Measurements from ENCODE around the gene MAPK9.

The MAPK9 gene

DNA sequence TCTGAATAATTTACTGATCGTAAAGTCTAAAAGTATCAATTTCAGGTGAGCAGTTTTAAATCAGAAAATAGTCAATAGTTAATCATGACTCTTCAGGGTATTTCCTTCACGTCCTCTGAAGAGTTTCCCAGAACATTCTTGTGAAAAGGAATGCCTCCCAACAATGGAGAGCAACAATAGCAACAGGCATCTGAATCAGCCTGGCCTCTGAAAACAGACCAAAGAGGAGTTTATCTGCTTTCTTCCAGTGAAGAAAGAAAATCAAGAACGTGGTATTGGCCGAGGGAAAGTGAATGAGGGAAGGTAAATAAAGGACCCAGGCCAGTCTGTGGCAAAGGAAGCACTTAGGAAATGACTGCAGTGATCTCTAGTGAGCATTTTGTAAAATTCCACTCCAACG, 56.8 kb downstream of the MAPK9 start:
- Histone ChIP-seq H3K27ac (ENCODE audit: low read length) (no peak overlapping the region), H4K20me1 (ENCODE audit: insufficient read depth, low read length) (no peaks in the 10 kb centered on the region), H3K79me2 (ENCODE audit: insufficient read depth, low read length) (no peaks in the 10 kb centered on the region), H3K4me3 (ENCODE audit: low read depth in 1 of 2, low read length in 2 of 2) (no peak overlapping the region), H3K9ac (ENCODE audit: low read depth, low read length) (no peak overlapping the region), H3K27me3 (ENCODE audit: insufficient read depth, low read length, poor library complexity) (no peaks in the 10 kb centered on the region), H2AFZ (ENCODE audit: low read depth, low read length) (no peak overlapping the region), H3K4me2 (ENCODE audit: insufficient read depth, low read length) (no peak overlapping the region), H3K9me3 (ENCODE audit: insufficient read depth, low read length, severe bottlenecking) (no peaks in the 10 kb centered on the region), H3K4me1 (ENCODE audit: insufficient read depth, low read length) (no peaks in the 10 kb centered on the region), H3K36me3 (ENCODE audit: insufficient read depth, low read length) (peaks cover 56% of the 10 kb centered on the region)
- ATAC-seq (ENCODE audit: insufficient read depth, low read depth): no peak
- DNase-seq: no peak
- TF ChIP-seq, protein P1, sequence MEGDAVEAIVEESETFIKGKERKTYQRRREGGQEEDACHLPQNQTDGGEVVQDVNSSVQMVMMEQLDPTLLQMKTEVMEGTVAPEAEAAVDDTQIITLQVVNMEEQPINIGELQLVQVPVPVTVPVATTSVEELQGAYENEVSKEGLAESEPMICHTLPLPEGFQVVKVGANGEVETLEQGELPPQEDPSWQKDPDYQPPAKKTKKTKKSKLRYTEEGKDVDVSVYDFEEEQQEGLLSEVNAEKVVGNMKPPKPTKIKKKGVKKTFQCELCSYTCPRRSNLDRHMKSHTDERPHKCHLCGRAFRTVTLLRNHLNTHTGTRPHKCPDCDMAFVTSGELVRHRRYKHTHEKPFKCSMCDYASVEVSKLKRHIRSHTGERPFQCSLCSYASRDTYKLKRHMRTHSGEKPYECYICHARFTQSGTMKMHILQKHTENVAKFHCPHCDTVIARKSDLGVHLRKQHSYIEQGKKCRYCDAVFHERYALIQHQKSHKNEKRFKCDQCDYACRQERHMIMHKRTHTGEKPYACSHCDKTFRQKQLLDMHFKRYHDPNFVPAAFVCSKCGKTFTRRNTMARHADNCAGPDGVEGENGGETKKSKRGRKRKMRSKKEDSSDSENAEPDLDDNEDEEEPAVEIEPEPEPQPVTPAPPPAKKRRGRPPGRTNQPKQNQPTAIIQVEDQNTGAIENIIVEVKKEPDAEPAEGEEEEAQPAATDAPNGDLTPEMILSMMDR (IDR thresholded peaks at IDR 0.05; ENCODE audit: borderline replicate concordance, extremely low read depth, low read length, poor library complexity, severe bottlenecking): no peak
- TF ChIP-seq EZH2 (IDR thresholded peaks at IDR 0.05; ENCODE audit: borderline replicate concordance, low read depth, low read length, severe bottlenecking): no peak

DNA sequence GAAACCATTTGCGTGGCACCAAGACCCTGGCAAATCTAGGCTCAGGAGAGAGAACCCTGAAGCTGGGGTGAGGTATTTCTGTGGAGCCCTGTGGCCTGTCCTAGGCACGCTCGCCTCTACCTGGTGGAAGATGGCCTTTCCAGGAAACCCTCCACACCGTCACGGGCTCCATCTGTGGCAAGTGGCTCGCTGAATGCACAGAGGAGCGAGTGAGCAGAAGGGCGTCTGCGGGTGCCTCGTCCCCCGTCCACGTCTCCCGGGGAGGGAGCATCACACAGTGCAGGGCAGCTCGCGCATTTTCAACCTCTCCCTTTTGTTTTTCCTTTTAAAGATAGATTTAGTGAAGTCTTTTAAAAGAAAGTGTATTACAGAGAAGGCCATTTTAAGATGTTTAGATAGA, 57.6 kb downstream of the MAPK9 start:
- no peak overlapping the region for H3K9ac ChIP-seq (ENCODE audit: low read depth, low read length)
- H3K4me1 ChIP-seq (ENCODE audit: insufficient read depth, low read length): no peaks in the 10 kb centered on the region
- no peaks in the 10 kb centered on the region for H4K20me1 ChIP-seq (ENCODE audit: insufficient read depth, low read length)
- no peak overlapping the region for H3K4me2 ChIP-seq (ENCODE audit: insufficient read depth, low read length)
- no peaks in the 10 kb centered on the region for H3K27me3 ChIP-seq (ENCODE audit: insufficient read depth, low read length, poor library complexity)
- no peak for DNase-seq
- H3K27ac ChIP-seq (ENCODE audit: low read length): no peak overlapping the region
- no peak for ATAC-seq (ENCODE audit: insufficient read depth, low read depth)
- H3K9me3 ChIP-seq (ENCODE audit: insufficient read depth, low read length, severe bottlenecking): no peaks in the 10 kb centered on the region
- H3K36me3 ChIP-seq (ENCODE audit: insufficient read depth, low read length): peaks cover 48% of the 10 kb centered on the region
- no peak overlapping the region for H2AFZ ChIP-seq (ENCODE audit: low read depth, low read length)
- H3K79me2 ChIP-seq (ENCODE audit: insufficient read depth, low read length): no peaks in the 10 kb centered on the region
- no peak overlapping the region for H3K4me3 ChIP-seq (ENCODE audit: low read depth in 1 of 2, low read length in 2 of 2)
- TF ChIP-seq, protein P1 (IDR thresholded peaks at IDR 0.05; ENCODE audit: borderline replicate concordance, extremely low read depth, low read length, poor library complexity, severe bottlenecking): no peak
- TF ChIP-seq EZH2 (IDR thresholded peaks at IDR 0.05; ENCODE audit: borderline replicate concordance, low read depth, low read length, severe bottlenecking): no peak

DNA sequence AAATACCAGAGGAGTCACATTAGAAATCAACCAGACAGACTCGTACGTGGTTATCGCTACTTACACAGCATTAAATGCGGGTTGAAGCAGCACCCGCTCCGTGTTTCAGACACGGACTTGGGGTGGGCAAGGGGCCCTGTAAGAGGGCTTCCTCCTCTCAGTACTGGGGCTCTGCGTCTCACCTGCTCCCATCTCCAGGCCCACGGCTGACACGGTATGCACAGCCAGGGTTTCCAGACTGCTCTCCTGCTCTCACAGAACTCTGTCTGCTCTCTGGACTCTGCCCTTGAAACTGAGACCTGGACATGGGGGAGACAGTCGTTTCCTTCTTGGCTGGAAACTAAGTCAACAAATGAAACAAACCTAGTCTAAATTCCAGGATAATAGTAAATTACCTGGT, 58.2 kb downstream of the MAPK9 start:
- TF ChIP-seq EZH2 (IDR thresholded peaks at IDR 0.05; ENCODE audit: borderline replicate concordance, low read depth, low read length, severe bottlenecking): no peak
- TF ChIP-seq, protein P1 (IDR thresholded peaks at IDR 0.05; ENCODE audit: borderline replicate concordance, extremely low read depth, low read length, poor library complexity, severe bottlenecking): no peak

DNA sequence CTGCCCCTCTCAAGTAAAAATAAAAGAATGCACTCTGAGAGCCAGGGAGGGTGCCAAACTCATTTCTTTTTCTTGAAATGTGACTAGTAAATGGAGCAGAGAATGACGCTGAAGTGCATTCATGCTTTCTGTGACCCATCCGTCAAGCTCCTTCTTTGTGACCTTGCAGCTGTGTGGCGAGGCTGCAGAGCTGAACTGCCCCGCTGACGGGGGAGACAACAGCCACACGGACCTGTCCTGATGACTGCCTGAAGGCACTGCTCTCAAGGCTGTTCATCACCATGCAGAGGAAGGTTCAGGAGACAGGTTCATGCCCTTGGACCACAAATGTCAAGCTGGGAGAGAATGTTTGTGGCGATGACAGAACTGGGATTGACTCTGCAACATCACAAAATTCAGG, 61.9 kb downstream of the MAPK9 start:
- H3K4me3 ChIP-seq (ENCODE audit: low read depth in 1 of 2, low read length in 2 of 2): no peak overlapping the region
- H4K20me1 ChIP-seq (ENCODE audit: insufficient read depth, low read length): no peaks in the 10 kb centered on the region
- no peaks in the 10 kb centered on the region for H3K27me3 ChIP-seq (ENCODE audit: insufficient read depth, low read length, poor library complexity)
- H3K79me2 ChIP-seq (ENCODE audit: insufficient read depth, low read length): no peaks in the 10 kb centered on the region
- H2AFZ ChIP-seq (ENCODE audit: low read depth, low read length): no peak overlapping the region
- peaks cover 16% of the 10 kb centered on the region for H3K36me3 ChIP-seq (ENCODE audit: insufficient read depth, low read length)
- no peaks in the 10 kb centered on the region for H3K9me3 ChIP-seq (ENCODE audit: insufficient read depth, low read length, severe bottlenecking)
- TF ChIP-seq EZH2 (IDR thresholded peaks at IDR 0.05; ENCODE audit: borderline replicate concordance, low read depth, low read length, severe bottlenecking): no peak
- TF ChIP-seq, protein P1 (IDR thresholded peaks at IDR 0.05; ENCODE audit: borderline replicate concordance, extremely low read depth, low read length, poor library complexity, severe bottlenecking): no peak
- H3K4me2 ChIP-seq (ENCODE audit: insufficient read depth, low read length): no peak overlapping the region
- DNase-seq (no peak), ATAC-seq (ENCODE audit: insufficient read depth, low read depth) (no peak)
- H3K4me1 ChIP-seq (ENCODE audit: insufficient read depth, low read length): no peaks in the 10 kb centered on the region
- H3K9ac ChIP-seq (ENCODE audit: low read depth, low read length): no peak overlapping the region
- no peak overlapping the region for H3K27ac ChIP-seq (ENCODE audit: low read length)

More for the DNA sequence above, 58.2 kb downstream of the MAPK9 start:
- Histone ChIP-seq H3K27ac (ENCODE audit: low read length) (no peak overlapping the region), H2AFZ (ENCODE audit: low read depth, low read length) (no peak overlapping the region), H4K20me1 (ENCODE audit: insufficient read depth, low read length) (no peaks in the 10 kb centered on the region), H3K4me3 (ENCODE audit: low read depth in 1 of 2, low read length in 2 of 2) (no peak overlapping the region), H3K4me2 (ENCODE audit: insufficient read depth, low read length) (no peak overlapping the region), H3K79me2 (ENCODE audit: insufficient read depth, low read length) (no peaks in the 10 kb centered on the region), H3K36me3 (ENCODE audit: insufficient read depth, low read length) (peaks cover 43% of the 10 kb centered on the region), H3K27me3 (ENCODE audit: insufficient read depth, low read length, poor library complexity) (no peaks in the 10 kb centered on the region), H3K9ac (ENCODE audit: low read depth, low read length) (no peak overlapping the region), H3K9me3 (ENCODE audit: insufficient read depth, low read length, severe bottlenecking) (no peaks in the 10 kb centered on the region), H3K4me1 (ENCODE audit: insufficient read depth, low read length) (no peaks in the 10 kb centered on the region)
- DNase-seq: no peak
- ATAC-seq (ENCODE audit: insufficient read depth, low read depth): no peak
